COLO668 (cell line): ENCODE results near the gene MAJIN.

ENCODE experiments used
- DNase-seq: peaks from one replicate; lab custom pipeline; 2025; ENCODE audit not compliant: unreplicated experiment; lab: John Stamatoyannopoulos, UW

Gene MAJIN

GRCh38 chr11:64933213-64933934, 38.5 kb downstream of the MAJIN start:
- no peak for DNase-seq

GRCh38 chr11:64932324-64932723, 39.6 kb downstream of the MAJIN start:
- no peak for DNase-seq

GRCh38 chr11:64931290-64931689, 40.6 kb downstream of the MAJIN start:
- DNase-seq, result no peak

GRCh38 chr11:64930340-64930739, 41.6 kb downstream of the MAJIN start:
- no peak for DNase-seq

GRCh38 chr11:64929625-64930024, 42.3 kb downstream of the MAJIN start:
- no peak for DNase-seq

GRCh38 chr11:64928957-64929356, 43.0 kb downstream of the MAJIN start:
- no peak for DNase-seq

GRCh38 chr11:64926689-64927088, 45.2 kb downstream of the MAJIN start:
- DNase-seq, result no peak

- no peak for DNase-seq
These were observed 46.1 kb downstream of the MAJIN start for GRCh38 chr11:64925536-64926436.

GRCh38 chr11:64924910-64925284, 47.0 kb downstream of the MAJIN start:
- DNase-seq, result no peak

- DNase-seq, result peak; percentile 89
These were observed 47.7 kb downstream of the MAJIN start, which contains the start of gene PPP2R5B for GRCh38 chr11:64923944-64924909. Gene PPP2R5B (plus strand): TSS chr11:64924689. CDS start chr11:64925735, 1,046 bp downstream.

- no peak for DNase-seq
These were observed 48.7 kb downstream of the MAJIN start for GRCh38 chr11:64923151-64923661.

- no peak for DNase-seq
These were observed 50.5 kb downstream of the MAJIN start for GRCh38 chr11:64921384-64921783.

- no peak for DNase-seq
These were observed 51.8 kb downstream of the MAJIN start for GRCh38 chr11:64920124-64920523.

- DNase-seq, result no peak
These were observed 52.3 kb downstream of the MAJIN start for GRCh38 chr11:64919627-64920026.

GRCh38 chr11:64918017-64918416, 53.9 kb downstream of the MAJIN start:
- no peak for DNase-seq

GRCh38 chr11:64917663-64917995, 54.3 kb downstream of the MAJIN start:
- DNase-seq, result no peak

- peak; percentile 98 for DNase-seq
These were observed 54.9 kb downstream of the MAJIN start, which contains the start of gene ATG2A for GRCh38 chr11:64916775-64917662. Gene ATG2A (minus strand): TSS chr11:64917209. CDS start chr11:64917135, 74 bp downstream.

GRCh38 chr11:64916040-64916774, 55.7 kb downstream of the MAJIN start:
- DNase-seq, result peak; percentile 45

- no peak for DNase-seq
These were observed 56.5 kb downstream of the MAJIN start for GRCh38 chr11:64915376-64915887.
